Measurements from ENCODE around the gene CDIP1. TPM values are rescaled to one million over a fixed set of nuclear protein-coding genes. Genes with fewer than 3 reads are reported as not detected.

CDIP1 gene
- total RNA-seq, 2 donors from 2014 or later: 17.1 to 26.8 TPM

DNA sequence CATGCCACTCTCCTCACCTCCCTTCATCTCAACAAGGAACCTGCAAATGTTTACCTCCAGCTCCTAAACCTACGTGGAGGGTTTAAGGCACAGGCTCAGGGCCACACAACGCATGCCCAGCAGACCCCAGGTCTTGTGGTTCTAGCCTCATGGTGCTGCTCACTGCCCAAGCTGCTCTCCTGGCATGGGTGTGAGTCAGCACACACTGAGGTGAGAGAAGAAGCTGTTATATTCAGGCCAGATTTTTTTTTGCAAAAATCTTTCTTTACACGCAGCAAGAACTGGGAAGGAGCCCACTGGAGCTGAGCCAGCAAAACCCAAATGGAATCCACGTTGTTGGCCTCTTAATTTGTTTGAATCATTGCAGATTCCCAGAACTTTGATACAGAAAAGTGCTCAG lies 12.0 kb upstream of the CDIP1 start:
- no peak for DNase-seq
- intact Hi-C loops (cut with DNase I, micrococcal nuclease): no loop called here
- ATAC-seq: no peak

DNA sequence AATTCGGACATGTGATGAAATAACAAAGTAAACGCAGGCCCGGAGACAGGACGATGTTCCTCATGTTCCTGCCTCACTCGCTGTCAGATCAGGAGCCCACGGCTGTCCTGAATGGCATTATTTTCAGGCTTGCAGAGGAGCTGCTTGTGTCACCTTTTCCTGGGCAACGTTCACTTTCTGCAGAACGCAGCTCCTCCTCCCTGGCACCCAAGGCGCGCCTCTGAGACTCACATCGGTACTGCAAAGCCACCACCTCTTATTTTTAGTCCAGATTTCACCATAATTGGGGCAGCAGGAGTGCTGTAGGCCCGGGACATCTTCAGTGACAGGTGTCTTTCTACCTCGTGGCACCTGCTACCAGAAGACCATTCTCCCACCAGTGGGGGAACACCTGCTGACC lies 9.6 kb upstream of the CDIP1 start:
- intact Hi-C loops (cut with DNase I, micrococcal nuclease): loop anchor here in 1 of 2 donors (5.0 kb wide), 1 partner anchor 41 kb away; no protein-coding TSS in a partner anchor
- ATAC-seq: peak; percentile 24

DNA sequence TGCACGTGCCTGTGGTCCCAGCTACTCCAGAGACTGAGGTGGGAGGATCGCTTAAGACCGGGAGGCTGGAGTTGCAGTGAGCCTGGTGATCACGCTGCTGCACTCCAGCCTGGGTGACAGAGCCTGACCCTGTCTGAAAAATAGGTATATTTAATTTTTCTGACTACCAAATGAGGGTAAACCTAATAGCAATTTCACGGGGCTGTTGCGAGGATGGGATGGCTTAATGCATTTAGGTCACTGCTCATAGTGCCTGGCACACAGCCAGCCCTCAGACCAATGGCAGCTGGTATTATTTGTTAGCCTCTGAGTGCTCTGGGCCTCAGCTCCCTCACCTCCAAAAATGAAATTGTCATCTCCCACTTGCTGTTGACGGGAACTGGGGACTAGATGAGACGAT lies 5.9 kb upstream of the CDIP1 start:
- DNase-seq (no peak), ATAC-seq (no peak)
- intact Hi-C loops (cut with DNase I, micrococcal nuclease): no loop called here

More for the DNA sequence above, 9.6 kb upstream of the CDIP1 start:
- no peak for DNase-seq

DNA sequence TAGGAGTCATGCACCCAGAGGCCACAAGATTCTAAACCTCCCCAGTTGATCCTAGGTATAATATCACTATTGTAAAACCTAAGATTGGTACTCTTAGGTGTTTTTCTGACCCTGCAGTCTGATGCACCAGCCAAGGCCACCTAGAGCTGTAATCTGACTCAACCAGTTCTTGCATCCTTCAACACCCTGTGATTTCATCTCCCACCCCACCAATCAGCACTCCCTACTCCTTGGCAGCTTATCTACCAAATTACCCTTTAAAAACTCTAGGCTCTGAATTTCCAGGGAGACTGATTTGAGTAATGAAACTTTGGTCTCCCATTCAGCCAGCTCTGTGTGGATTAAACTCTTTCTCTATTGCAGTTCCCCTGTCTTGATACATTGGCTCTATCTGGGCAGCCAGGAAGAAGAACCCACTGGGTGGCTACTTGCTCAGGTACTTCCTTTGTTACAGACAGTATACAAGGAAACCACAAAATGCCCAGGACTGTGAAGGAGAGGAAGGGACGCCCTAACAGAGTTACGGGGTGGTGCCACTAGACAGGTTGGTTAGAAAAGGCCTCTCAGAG lies 1.2 kb upstream of the CDIP1 start:
- ATAC-seq: no peak
- no peak for DNase-seq
- intact Hi-C loops (cut with DNase I, micrococcal nuclease): no loop called here

DNA sequence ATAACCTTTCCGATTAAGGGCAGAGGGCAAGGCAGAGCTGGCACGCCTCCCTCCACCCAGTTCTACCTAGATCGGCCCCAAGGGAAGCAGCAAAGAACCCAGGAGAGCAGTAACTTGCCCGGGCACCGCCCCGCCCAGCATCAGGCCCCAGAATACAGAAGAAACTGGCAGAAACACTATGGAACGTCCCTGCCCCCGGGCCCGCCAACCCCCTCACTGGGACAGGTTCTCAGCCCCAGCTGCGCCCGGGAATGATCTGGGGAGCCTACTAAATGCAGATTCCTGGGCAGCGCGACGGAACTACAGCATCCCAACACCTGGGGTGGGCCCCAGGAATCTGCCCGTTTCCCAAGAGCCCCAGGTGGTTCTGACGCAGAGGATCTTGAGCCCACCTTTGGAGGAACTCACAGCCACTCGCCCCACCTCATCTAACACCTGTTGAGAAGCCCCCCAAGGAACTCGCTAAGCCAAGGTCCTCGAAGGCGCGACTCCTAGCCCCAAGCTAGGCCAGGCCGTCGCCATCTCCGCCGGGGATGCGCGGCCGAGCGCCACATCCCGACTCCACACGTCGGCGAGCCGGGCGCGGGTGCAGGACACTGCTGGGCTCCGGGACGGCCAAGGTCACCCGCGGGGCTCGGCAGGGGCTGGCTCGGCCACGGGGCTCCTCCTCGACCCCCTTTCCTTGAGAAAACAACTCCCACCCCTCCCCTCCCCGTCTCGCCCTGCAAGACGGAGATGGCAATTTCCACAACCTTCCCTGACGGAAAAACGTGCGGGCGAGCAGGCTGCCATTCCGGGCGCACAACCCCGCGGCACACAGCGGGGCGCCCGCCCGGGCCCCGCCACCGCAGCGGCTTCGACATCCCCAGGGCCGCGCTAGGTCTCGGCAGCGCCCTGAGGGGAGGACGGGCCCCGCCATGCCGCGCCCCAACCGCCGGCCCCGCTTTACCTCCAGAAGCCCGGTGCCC lies 913 bp downstream of the CDIP1 start:
- ATAC-seq: peak; percentile 57
- intact Hi-C loops (cut with DNase I, micrococcal nuclease): no loop called here
- peak in 1 of 2 donors; percentile 27 for DNase-seq

DNA sequence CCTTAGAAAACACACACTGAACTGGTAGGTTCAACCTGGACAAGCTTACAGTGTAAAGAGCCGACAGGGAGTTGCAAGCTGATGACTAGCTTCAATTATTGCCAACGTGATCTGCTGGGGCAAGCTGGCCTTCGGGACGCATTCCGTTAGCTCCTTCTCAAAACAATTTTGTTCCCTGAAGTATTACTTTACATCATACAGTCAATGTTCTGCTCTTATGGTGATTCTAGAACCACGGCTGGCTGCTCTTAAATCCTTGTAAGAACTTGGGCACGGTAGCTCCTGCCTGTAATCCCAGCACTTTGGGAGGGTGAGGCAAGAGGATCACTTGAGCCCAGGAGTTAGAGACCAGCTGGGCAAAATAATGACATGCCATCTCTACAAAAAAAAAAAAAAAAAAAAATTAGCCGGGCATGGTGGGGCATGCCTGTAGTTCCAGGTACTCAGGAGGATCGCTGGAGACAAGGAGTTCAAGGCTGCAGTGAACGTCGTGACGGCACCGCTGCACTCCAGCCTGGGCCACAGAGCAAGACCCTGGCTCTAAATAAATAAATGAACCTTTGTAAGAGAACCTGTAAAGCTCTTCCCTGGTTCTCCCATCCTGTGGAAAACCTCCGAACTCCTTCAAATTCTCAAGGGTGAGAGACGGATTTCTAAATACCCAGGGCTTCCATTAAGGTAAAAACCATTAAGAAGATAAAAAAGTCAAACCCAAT lies 2.0 kb downstream of the CDIP1 start:
- intact Hi-C loops (cut with DNase I, micrococcal nuclease): no loop called here
- ATAC-seq: no peak
- DNase-seq: no peak

DNA sequence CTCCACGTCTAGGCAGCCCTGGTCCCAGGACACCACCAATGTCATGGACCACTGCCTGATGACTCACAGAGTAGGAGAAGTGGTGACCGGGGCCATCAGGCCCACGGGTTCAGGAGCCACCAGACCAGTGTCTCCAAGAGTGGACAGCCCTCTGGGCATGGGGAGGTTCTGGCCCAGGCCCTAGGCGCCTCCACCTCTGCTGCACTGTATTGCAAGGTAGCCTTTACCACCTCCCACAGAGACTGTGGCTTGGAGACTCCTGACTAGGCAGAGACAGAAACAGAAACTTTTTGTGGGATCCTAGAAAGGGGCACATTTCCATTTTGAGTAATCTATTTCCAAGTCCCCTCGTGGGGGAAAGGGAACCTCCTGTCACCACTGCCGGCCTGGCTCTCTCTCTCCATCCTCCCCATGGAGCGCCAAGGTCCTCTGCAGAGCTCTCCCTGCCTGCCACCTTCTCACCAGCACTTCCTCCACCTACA lies 2.9 kb downstream of the CDIP1 start:
- intact Hi-C loops (cut with DNase I, micrococcal nuclease): no loop called here
- ATAC-seq: no peak
- no peak for DNase-seq

DNA sequence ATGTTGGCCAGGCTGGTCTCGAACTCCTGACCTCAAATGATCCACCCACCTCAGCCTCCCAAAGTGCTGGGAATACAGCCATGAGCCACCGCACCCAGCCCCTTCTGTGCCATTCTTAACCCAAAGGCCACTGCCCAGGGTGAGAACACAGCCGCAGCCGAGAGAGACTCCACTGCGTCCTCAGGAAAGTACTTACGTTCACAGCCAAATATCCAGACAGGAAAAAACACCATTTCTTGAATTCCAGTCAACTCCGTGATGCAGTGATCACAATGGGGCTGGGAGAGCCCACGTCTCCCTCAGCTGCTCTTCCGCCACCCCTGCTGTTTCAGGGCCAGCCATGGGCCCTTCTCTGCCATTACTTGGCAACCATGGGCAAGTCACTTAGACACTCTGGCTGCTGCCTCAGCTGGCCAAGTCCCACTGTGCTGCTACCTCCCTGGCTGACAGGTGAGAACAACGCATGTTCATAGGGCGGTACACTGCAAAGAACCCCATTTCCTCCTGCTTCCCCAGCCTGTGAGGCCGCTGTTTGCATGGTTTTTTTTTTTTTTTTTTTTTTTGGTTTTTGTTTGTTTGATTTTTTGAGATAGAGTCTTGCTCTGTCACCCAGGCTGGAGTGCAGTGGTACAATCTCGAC lies 4.3 kb downstream of the CDIP1 start:
- DNase-seq: no peak
- ATAC-seq: no peak
- intact Hi-C loops (cut with DNase I, micrococcal nuclease): no loop called here

DNA sequence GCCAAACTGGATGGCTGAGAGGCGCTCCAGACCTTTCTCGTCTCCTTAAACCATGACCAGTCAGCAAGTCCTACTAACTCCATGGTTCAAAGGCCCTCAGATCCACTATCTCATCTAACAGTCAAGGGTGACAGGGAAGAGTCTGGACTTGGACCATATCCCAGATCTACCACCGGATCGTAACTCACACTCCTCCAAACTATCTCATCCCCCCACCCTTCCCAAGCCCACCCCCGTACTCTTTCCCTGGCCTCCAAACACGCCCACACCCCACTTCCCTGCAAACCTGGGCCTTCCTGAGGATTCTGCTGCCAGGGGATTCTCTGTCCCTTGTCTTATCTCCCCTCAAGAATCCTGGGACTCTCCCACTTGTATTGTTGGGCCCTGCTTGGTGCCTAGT lies 5.1 kb downstream of the CDIP1 start:
- DNase-seq (no peak), ATAC-seq (no peak)
- intact Hi-C loops (cut with DNase I, micrococcal nuclease): no loop called here

DNA sequence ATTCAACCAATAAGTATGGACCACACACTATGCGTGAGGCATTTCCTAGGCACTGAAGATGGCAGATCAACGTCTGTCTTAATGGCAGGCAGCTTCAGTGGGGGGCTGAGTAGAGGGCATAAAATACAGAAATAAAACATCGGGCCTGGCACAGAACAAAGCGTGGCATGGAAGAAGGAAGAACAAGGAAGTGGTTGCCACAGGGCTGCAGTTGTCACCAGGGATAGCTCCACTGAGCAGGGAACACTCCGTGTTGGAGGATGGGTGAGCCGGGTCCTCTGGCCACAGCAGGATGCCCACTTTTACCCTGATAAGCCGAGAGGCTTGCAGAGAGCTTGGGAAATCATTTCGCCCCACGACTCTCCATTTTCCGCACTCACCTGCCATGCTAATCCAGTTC lies 6.3 kb downstream of the CDIP1 start:
- DNase-seq: no peak
- intact Hi-C loops (cut with DNase I, micrococcal nuclease): no loop called here
- ATAC-seq: no peak

DNA sequence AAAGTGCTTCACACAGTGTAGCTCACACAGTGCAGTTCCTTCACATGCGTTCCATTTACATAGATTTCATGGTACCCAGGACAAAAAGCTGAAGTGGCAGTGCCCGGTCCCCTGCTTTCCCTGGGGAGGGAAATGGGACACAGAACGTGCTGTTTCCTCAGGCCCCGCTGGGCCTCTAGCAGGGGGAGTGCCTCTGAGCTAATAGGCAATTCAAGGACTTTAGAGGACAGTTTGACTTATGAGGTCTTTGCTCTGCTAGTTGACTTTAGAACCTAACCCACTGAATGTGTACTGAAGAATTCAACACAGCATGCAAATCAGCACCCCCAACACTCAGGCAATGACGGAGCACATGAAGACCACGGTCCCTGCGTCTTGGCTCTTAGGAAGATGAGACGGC lies 6.8 kb downstream of the CDIP1 start:
- intact Hi-C loops (cut with DNase I, micrococcal nuclease): no loop called here
- ATAC-seq (no peak), DNase-seq (no peak)

DNA sequence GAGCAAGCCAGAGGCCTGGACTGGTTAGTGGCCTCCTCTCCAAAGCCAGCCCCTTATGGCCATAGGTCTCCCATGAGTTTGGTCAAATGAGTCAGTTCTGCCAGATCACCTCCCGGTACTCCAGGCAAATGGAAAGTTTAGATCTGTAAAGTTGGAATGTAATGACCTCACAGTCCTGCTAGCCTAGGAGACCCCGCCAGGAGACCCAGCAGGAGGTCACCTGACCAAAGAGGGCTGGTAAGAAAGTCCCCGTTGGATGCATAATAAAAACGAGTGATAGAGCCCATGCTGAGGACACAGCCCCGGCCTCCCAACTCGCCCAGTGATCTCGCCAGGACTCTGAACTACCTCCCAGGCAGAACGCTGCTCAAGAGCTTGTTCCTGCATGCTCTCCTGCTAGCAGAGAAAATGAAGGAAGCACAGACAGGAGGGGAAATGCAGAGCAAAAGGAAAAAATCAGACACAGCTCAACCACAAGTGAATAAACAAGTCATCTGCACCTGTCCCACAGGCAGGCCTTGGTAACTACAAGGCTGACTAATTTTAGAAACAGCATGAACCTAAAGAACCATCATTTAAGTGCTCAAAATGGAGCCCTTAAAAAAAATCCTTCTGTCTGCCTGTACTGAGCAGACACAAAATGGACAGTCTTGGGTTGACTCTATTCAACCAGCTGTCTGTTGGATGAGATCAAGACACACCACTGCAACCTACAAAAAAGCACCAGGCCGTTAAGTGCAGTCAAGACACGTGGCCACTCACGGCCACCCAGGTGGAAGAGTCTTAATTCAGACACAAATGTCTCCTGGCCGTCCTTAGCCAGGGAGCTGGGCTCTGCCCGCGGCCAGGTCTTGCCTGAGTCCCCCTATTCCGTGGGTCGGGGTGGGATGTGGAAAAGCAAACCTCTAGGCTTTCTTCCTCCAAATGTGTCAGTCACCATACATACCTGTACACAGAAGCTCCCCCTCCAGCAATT lies 9.2 kb downstream of the CDIP1 start:
- intact Hi-C loops (cut with DNase I, micrococcal nuclease): no loop called here
- DNase-seq (no peak), ATAC-seq (no peak)

DNA sequence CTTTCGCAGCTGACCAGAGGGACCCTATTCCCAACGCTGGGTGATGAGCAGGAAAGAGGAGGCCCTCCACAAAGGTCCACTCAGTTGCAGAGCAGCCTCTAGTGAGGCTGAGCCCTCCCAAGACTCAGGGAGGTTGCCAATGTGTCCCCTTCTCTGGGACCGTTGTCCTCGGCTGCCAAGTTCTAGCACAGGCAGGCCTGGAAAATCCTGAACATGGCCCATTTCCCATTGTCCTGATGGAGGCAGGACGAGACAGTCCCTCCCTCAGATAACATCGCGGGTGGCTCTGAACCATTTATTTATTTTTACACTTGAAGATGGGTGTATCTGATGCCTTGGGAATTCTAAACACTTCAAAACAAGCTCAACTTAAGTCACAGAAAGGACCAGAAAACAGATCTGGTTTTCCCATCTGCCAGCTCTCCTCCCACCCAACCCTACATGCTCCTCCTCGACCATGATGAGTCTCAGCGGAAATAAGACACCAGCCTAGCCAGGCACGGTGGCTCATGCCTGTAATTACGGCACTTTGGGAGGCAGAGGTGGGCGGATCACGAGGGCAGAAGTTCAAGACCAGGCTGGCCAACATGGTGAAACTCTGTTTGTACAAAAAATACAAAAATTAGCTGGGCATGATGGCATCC lies 12.8 kb downstream of the CDIP1 start:
- no peak for ATAC-seq
- intact Hi-C loops (cut with DNase I, micrococcal nuclease): no loop called here
- DNase-seq: no peak

DNA sequence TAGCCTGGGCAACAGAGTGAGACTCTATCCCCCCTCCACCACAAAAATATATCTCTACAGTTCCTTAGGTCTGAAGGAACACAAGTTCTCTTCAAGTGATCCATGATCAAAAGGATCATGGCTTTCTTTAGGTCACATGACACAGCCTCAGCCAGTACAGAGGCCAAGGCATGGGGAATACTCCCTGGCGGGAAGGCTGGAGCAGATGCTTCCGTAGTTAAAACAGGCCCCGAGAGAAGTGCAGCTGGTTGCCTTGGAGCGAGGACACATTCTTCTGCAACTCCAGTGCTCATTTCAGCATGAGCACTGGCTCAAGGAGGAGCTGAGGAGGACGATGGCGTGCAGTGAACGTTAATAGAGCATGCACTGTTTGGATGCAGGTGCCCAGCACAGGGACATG lies 13.5 kb downstream of the CDIP1 start:
- intact Hi-C loops (cut with DNase I, micrococcal nuclease): no loop called here
- DNase-seq (no peak), ATAC-seq (no peak)

DNA sequence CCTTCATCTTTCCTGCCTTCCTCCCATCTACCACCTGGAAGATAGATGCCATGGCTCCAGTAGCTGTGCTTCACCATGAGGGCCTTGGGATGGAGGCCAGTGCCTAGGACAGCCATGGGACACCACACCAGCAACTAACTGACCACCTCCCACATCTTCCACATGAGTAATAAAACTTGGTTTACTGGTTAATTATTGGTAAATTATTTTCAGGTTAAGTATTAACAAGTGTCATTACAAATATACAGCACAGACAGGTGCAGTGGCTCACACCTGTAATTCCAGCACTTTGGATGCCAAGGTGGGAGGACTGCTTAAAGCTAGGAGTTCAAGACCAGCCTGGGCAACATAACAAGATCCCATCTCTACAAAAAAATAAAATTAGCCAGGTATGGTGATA lies 14.0 kb downstream of the CDIP1 start:
- DNase-seq (no peak), ATAC-seq (no peak)
- intact Hi-C loops (cut with DNase I, micrococcal nuclease): no loop called here

DNA sequence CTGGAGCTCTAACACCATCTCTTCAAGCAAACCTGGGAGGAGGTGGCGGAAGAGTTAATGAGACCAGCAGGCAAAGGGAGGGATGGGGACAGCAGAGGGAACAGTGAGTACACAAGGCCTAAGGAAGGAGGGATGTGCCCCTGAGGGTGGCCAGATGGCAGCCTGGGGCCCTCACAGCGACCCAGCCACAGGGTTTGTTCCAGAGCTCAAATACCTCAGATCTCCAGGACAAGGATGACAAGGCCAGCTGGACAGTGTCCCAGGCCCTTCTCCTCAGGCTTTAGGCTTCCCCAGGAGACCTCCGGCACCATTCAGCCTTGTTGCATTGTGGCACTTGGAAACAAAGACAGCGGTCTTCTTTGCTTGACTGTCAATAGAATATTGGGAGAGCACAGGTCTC lies 14.9 kb downstream of the CDIP1 start:
- intact Hi-C loops (cut with DNase I, micrococcal nuclease): no loop called here
- DNase-seq (no peak), ATAC-seq (no peak)

DNA sequence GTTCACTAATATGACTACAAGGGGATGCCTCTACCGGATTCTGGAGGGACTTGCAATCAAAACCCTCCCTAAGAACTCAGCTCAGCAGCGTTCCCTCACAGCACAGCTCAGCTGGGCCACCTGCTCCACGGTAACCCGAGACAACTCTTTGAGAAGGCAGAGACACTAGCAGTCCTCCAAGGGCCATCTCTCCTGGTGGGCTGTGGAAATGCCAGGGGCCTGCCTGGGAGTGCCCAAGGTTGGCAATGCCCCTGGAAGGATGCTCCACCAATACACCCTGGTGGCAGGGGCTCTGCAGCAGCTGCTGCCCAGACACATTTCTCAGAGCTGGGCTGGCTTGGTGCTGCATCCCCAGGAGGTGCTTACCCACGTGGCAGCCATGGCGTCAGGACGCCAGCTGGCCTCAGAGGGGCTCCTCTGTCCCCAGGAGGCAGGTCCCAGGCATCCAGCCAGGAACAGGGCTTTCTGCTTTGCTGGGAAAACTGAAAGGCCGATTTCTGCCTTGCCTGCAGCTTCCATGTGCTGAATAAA lies 16.5 kb downstream of the CDIP1 start:
- intact Hi-C loops (cut with DNase I, micrococcal nuclease): no loop called here

More for the DNA sequence above, 16.5 kb downstream of the CDIP1 start:
- DNase-seq (no peak), ATAC-seq (no peak)

Data from left colon (tissue), 2 donors.